Measurements from ENCODE around the gene FOXI3.

FOXI3 gene

DNA sequence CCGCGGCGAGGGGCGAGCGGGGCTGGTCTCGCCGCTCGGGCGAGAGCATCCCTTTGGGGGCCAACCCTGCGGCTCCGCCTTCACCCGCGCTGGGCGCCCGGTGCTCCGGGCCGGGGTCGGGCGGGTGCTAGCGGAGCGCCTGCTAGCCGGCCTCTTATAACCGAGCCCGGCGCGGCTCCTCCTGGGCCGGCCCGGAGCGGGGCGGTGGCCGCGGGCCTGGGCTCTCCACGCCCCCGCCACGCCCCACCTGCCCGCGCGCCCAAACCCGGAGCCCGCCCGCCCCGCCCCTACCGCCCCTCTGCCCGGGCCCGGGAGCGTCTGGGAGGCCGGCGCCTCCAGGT lies at the start of gene FOXI3:
Gene FOXI3, minus strand, starts transcription at position 129 of the 341 bp plus-strand sequence. CDS start 158 bp downstream, outside the sequence.
- no peak for DNase-seq

DNA sequence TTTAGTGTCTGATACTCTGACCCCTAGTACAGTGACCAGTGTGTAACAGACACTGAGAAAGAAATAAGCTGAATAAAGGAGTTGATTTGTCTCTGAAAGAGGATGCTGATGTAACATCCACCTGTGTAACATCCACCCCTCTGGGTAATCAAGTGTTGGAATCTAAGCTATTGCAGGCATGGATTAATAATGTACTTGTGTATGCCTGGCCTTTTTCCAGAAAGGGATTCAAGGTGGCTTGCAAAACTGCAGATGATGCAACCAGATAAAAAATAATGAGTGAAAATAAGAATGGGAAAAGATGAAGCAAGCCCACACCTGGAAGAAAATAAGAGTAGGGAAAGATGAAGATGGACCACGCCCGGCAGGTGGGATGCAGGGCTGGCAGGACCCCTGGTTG lies 48.2 kb upstream of the FOXI3 start:
- DNase-seq = no peak

DNA sequence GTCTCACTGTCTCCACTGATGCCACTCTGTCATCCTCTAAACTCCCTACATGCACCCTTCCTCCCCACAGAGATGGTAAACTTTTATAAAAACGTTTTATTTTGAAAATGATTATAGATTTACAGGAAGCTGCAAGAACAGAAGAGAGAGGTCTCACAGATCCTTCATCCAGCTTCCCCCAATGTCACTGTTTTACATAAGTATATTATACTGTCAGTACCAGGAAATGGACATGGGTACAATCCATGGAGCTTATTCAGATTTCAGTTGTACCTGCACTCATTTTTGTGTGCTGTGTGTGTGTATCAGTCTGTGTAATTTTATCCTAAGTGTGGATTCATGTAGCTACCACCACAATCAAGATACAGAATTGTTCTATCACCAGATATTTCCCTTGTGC lies 46.7 kb upstream of the FOXI3 start:
- DNase-seq = no peak

DNA sequence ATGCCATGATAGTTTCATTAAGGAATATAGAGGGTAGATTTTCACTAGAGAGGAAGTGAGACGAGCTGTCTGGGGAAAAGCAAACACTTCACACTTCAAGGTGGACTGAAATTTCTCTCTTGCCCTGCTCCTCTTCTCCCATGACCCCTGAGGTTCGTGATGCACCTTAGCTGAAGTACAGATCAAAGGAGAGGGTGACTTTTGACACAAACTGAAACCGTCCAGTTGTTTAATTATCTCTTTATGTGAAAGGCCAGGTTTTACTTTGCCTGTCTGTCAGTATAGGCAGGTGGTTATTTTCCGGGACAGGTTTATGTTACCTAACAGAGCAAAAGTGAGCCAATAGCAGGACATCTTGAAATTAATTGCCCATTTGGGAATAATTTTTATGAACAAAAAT lies 41.0 kb upstream of the FOXI3 start:
- no peak for DNase-seq

DNA sequence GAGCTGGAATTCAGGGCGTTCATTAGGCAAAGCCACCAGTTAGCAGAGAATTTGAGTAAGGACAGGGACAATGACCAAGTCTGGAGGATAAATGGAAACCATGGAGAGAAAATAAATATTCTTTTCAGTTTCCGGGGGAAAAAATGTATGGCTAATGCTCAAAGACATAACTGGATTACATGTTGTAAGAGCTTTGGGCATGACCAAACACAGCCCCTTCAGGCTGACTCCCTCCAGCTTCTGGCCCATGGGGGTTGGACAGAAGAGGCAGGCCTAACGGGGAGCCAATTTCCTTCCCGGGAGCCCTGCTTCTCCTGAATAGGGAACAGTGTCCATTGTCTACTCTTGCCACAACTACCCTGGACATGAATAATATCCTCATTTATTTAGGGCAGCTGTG lies 39.5 kb upstream of the FOXI3 start:
- DNase-seq = no peak

DNA sequence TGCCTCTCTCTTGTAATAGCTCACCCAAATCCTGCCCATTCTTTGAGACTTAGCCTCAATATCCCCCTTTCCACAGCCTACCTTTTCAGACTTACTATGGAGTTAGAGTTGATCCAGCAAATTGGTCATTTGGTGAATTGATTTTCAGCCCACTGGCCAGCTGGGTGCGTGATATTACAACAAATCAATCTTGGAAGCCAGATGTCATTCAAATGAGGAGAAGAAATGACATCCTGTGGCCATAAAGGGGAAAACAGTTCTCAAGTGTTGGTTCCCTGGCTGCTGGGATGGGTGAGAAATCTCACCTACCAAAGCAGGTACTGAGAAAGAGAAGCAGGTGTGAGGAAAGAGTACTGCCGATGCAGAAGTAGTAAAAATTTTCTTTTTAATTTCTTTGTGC lies 36.7 kb upstream of the FOXI3 start:
- DNase-seq = no peak

DNA sequence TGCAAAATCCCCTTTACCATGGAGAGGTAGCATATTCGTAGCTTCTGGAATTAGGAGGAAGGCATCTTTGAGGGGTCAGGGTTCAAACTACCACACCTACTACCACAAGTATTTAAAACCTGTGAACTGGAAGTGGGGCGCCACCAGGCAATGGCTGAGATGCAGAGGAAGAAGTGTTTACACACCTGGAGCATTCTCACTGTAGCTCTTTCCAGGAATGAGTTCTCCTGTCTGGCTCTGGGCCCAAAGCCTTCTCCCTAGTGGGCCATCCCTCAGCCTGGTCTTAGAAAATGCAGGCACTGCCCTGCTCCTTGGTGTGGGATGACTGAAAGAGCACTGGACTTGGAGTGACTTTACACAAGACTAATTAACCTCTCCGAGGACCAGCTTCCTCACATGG lies 30.7 kb upstream of the FOXI3 start:
- no peak for DNase-seq

DNA sequence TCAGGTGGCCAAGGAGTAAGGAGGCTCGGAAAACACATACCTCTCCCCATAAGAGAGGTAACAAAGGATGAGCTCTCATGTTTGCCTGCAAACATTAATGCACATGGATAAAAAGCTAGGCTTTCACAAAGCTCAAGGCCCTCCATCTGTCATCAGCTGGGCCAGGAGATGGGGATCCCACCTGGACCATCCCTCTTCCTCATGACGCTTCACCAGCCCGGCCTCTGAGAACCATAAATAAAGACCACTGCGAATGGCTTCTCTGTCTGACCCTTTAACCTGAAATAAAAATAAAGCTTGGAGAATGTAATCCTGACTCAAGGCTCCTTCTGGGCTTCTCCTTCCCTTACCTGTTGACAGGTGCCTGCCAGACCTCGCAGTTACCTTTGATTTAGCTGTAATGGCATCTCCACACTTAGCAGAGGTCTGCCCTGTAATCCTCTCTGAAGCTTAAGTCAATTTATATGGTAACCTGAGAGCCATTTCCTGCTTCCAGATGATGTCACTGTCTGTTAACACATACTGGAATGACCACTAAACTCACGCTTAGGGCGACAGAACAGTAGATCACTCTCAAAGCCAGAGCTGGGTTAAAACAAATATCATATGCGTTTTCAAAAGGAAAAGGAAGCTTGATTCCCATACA lies 29.3 kb upstream of the FOXI3 start:
- no peak for DNase-seq

DNA sequence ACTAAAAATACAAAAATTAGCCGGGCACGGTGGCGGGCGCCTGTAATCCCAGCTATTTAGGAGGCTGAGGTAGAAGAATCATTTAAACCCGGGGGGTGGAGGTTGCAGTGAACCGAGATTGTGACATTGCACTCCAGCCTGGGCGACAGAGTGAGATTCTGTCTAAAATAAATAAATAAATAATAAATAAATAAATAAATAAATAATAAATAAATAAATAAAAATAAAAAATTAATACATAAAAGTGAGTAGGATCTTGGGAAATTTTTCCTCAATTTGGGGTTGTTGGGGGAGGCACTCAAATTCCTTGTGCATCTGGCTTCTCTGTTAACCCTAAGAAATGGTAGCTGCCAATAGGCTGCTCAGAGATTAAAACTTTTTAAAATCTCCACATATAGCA lies 20.3 kb upstream of the FOXI3 start:
- DNase-seq = no peak

DNA sequence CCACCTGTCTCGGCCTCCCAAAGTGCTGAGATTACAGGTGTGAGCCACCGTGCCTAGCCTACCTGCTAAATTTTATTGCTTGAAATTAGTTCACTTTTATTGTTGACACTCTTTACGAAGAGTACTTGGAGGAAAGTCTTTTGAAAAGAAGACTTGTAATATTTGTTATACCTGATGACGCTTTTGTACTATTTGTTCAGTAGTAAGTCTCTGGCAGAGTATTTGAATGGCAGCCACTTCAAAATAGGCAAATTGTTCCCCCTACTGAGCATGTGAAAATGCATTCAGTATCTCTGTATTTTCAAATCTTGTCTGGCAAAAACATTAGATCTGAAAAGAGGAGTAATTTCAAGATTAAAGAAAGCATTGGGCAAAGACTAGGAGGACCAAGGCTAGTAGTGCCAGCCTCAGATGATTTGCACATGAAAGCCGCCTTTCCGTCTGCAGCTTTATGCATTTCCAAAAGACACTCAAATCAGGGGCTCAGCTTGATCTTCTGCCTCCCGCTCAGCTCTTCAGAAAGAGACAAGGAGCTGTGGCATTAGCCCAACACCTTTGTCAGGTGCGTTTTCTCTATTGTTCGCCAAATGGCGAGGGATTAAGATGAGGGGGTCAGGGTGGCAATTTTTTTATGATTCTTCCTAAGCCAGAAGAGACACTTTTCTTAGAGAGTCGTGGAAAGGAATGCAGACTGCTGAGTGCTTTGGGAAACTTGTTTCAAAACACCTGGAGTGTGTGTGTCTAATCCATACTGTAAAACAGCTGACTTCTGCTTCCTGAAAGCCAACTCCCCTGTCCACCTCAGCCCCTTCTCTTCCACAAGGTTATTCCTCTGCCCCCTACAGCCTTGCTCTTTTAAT lies 18.8 kb upstream of the FOXI3 start:
- no peak for DNase-seq

DNA sequence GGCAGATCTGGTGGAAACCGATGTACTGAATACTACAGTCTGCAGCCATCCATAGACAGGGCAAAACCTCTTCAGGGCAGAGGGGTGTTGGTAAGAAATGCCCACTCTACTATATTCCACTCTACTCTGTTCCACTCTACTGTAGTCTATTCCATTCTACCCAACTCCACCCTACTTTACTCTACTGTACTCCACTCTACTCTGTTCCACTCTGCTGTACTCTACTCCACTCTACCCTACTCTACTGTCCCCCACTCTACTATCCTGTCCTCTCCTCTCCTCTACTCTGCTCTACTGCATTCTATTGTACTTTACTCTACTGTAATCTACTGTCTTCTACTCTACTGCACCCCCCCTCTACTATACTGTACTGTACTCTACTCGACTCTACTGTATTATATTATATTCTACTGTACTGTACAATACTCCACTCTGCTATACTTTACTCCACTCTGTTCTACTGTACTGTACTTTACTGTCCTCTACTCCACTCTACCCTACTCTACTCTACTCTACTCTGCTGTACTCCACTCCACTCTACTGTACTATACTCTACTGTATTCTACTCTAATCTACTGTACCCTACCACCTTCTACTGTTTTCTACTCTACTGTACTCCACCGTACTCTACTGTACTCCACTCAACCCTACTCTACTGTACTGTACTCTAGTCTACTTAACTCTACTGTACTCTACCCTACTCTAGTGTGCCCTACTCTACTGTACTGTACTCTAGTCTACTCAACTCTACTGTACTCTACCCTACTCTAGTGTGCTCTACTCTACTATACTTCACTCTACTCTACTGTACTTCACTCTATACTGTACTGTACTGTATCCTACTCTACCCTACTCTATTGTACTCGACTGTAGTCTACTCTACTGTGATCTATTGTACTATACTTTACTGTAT lies 17.0 kb upstream of the FOXI3 start:
- DNase-seq = no peak

DNA sequence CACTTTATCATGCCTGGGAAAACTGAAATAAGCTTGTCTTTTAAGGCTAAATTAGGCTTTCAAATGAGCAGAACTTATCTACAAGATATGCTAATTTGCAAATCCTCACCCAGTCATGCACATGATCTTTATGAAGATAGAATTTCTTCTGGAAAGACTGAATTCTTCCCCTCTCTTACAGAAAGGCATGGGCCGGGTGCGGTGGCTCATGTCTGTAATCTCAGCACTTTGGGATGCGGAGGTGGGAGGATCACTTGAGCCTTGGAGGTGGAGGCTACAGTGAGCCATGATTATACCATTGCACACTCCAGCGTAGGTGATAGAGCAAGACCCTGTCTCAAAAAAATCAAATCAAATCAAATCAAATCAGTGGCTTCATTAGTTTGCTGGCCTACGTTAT lies 11.7 kb upstream of the FOXI3 start:
- no peak for DNase-seq

DNA sequence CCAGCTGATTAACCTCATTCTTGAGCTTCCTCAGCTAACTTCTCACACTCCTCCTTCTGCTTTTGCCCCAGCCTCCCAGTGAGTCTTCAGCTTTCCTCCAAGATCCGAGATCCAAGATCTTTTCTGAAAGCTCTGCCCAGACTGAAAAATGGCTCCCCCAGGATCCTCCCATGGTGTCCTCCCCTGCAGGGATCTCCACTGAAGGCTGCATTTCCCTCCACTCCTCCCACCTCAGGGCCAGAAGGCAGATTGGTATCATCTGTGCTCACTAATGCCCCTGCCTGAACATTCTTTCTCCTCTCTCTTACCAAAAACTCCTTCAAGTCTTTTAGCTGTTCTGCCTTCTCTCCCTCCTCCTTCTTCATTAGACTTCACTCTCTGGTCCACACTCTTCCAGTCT lies 6.1 kb upstream of the FOXI3 start:
- DNase-seq = no peak

DNA sequence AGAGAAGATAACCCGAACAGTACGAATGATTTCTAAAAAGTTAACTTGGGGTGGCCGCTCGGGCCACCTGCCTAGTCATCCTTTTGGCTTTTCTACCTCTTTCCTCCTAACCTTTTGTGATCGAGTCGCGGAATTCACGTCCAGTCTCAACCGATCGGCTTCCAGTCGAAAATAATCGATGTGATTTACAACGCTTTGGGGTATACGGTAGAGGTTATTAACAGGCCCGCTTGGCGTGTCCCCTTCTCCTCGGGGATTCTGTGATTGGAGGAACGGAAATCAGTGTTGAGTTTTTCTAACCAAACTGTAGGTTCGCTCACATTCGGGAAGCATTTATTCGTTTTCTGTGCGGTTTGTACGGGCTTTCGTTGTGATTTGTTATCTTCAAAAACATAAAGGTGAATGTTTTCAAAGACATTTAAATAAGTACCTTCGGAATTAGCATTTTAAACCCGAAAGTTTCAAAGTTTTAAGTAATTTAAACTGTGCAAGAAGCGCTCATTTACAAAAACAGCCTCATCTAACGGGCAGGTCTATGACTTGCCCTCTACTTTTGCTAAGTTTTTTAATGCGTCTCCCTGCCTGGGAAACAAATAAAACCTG lies 588 bp upstream of the FOXI3 start:
- peak; percentile 26 for DNase-seq

DNA sequence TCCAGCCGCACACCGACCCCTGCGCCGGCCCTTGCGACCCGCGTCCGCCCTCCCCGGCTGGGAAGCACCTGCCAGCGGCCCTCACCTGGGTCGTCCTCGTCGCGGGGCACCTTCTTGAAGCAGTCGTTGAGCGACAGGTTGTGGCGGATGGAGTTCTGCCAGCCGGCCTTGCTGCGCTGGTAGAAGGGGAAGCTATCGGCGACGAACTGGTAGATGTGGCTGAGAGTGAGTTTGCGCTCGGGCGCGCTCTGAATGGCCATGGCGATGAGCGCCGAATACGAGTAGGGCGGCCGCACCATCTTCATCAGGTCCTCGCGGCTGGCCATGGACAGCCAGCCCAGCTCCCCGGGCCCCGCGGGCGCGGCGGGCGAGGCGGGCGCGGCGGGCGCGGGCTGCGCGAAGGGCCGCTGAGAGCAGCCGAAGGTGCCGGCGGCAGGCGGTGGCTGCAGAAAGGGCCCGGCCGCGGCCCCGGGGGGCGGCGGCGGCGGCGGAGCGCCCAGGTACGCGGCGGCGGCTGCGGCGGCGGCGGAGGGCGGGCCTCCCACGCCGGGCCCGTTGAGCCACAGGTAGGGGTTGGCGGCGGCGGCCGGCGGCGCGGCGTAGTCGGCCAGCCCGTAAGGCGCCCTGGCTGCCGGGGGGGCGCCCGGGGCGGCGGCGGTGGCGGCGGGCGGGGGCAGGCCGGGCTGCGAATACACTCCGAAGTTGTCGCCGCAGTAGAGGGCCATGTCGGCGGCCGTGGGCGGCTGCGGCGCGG lies 505 bp downstream of the FOXI3 start:
- no peak for DNase-seq

DNA sequence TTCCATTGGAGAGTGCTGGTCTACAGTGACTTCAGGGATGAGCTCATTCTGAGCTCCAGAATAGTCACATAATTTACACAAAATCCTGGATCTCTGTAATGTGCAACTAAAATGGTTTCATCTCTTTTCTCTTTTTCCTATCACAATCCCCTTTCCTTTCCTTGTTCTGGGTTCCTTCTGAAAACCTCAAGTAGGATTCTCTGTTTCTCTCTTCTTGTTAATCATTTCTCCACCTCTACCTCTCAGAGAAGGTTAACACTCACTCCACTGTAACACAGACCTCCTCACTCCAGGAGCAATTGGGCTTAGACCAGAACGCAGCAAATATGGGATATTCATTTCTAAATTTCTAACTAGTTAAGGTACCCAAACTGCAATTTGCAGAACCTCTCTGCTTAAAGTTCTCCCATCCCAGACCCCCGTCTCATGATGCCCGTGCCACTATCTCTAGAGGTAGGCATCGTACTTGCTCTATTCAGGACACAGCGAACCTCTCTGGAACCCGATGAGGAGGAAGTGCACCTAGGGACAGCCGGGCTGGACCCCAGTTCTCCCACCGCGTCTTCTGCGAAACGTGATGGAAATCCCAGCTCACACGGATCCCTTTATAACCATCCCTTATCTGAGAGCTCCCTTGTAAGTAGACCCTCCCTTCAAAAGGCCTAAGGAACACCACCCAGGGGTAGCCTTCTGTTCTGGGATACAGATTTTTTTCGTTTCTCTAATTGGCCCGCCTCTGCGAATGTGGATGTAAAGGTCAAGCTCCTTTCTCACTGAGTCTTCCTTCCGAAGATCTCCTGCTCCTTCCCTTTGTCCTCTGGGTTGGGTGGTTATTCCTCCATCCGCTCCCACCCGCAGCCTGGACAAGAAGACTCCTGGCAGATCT lies 1.3 kb downstream of the FOXI3 start:
- DNase-seq = no peak

DNA sequence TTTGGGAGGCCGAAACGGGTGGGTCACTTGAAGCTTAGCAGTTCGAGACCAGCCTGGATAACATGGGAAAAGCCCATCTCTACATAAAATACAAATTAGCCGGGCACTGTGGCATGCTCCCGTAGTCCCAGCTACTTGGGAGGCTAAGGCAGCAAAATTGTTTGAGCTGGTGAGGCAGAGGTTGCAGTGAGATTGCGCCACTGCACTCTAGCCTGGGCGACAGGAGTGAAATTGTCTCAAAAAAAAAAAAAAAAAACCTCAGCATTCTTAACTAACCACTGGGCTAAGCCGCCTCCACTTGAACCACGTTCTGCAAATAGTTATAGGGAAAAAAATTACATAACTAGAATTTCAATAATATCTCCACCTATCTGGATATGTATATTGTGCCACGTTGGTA lies 2.3 kb downstream of the FOXI3 start:
- no peak for DNase-seq

DNA sequence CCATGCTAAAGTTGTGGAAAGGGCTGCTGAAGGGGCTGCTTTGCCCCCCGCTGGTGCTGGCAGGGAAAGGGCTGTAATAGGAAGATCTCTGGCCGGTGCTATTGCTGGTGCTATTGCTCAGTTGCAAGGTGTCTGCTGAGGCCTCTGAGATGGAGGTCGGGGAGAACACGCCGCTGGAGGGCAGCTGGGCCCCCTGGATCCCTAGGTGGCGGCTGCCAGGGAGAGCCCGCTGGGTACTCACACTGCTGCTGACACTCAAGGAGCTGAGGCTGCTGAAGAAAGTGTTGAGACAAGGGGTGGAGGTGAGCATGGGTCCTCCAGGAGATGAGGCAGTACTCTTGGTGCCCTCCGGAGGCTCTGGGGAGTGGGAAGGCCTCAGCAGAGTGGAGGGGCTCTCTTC lies 4.2 kb downstream of the FOXI3 start:
- no peak for DNase-seq

DNA sequence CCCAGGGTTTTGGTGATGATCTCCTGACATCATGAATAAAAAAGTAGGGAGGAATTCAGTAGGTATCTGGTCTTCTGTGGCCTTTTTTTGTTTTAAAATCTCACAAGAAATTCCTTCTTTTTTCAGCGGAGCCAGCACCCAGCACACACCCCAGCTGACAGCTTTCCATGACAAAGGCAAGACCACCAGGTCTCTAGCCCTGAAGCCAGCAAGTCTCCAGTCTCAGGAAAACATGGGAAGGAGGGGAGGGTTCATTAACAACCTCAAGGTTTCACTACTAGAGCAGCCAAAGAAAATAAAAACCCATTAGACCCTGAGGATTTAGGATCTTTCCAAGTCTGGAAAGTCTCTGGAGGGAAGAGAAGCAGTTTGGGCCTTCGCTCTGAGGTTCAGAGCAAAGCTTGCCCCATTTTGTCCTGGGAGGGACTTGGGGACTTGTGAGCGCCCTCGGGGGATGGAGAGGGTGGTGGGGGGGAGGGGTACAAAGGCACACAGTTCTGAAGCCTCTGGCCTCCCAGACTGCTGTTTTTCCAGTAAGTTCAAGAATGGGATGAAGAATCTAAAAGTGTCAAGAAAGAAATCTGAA lies 9.0 kb downstream of the FOXI3 start:
- no peak for DNase-seq

DNA sequence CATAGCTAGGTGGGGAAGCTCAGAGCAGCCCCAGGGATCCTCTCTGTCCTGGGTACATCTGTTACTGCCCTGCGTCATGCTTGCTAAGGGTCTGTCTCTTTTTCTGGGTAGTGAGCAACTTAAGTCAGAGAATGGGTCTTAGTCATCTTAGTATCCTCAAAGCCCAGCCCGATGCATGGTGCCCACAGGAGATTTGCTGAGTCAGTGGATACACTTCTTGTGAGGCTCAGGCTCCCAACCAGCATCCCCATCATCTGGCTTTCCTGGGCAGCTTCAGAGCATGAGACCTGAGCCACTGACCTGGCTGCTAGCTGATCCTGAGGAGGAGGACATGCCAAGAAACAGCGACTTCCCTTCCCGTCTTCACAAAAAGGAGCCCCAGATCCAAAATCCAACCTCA lies 10.0 kb downstream of the FOXI3 start:
- DNase-seq = no peak

DNA sequence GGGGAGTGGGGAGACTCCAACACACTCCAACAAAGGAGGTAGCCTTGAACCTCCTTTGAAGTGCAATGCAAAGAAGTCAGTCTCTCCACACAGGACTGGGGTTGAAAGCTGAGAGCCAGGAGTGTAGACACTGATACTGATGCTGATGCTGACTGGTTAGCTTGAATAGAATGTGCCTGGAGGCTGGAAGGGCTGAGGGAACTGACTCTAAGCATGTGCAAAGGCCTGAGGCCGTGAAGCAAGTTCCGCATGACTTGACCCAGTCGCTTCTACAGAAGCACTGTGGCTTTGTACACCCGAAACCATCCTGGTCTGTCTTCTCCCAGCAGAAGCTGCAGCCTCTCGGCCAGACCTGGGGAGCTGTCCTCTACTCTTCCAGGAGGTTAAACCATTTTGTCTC lies 10.4 kb downstream of the FOXI3 start:
- DNase-seq = no peak
